ENCODE results near the gene SPATA3.

SPATA3 gene

DNA sequence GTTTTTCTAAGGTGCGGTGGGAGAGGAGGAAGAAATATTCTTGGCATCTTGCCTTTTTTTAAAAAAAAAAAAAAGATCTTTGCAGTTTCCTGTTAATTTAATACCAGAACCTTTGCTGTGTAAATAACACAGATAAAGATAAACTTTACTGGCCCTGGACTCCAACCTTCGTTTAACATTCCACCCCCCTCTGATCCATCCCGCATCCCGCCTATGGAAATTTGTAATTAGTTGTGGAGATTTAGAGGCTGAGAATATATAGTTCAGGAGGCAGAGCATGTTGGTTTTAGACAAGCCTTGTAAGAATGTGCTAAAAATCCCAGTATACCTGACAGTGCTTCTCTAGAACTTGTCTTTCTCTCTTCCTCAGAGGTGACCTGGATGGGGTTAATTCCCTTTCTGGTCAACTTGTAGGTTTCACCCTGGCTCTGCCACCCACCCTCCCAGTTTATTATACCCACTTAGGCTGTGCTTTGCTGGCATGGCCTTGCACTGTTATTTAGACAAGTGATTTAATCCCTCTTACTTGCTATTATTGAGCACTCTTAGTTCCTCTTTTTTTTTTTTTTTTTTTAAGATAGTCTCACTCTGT lies 38.5 kb downstream of the SPATA3 start:
- H3K4me3 ChIP-seq (replicated peaks; ENCODE audit: low read depth, low read length): no peak overlapping the region
- no peak for DNase-seq (ENCODE audit: low read depth)
- TF ChIP-seq, protein P1, sequence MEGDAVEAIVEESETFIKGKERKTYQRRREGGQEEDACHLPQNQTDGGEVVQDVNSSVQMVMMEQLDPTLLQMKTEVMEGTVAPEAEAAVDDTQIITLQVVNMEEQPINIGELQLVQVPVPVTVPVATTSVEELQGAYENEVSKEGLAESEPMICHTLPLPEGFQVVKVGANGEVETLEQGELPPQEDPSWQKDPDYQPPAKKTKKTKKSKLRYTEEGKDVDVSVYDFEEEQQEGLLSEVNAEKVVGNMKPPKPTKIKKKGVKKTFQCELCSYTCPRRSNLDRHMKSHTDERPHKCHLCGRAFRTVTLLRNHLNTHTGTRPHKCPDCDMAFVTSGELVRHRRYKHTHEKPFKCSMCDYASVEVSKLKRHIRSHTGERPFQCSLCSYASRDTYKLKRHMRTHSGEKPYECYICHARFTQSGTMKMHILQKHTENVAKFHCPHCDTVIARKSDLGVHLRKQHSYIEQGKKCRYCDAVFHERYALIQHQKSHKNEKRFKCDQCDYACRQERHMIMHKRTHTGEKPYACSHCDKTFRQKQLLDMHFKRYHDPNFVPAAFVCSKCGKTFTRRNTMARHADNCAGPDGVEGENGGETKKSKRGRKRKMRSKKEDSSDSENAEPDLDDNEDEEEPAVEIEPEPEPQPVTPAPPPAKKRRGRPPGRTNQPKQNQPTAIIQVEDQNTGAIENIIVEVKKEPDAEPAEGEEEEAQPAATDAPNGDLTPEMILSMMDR (IDR thresholded peaks at IDR 0.05; ENCODE audit: low read length, missing control alignments): no peak

DNA sequence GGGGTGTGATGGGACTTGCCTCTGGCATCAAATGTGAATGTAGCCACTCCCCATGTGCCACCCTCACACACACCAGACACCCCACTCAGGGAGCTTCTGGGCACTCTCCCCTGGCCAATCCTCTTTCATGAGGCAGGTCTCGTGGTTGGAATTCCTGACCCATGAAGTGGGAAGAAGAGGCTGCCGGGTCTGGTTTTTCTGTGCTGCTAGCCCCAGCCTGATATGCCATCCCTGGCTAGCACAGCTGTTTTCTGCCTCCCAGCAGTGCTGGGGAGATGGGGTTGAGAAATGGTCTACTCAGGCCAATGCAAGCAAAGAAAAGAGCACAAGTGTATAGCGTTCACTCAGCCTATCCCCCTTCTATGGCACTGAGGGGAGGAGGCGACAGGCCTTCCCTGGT lies 40.2 kb downstream of the SPATA3 start:
- no peak for DNase-seq (ENCODE audit: low read depth)
- TF ChIP-seq, protein P1 (IDR thresholded peaks at IDR 0.05; ENCODE audit: low read length, missing control alignments): no peak
- no peak overlapping the region for H3K4me3 ChIP-seq (replicated peaks; ENCODE audit: low read depth, low read length)

DNA sequence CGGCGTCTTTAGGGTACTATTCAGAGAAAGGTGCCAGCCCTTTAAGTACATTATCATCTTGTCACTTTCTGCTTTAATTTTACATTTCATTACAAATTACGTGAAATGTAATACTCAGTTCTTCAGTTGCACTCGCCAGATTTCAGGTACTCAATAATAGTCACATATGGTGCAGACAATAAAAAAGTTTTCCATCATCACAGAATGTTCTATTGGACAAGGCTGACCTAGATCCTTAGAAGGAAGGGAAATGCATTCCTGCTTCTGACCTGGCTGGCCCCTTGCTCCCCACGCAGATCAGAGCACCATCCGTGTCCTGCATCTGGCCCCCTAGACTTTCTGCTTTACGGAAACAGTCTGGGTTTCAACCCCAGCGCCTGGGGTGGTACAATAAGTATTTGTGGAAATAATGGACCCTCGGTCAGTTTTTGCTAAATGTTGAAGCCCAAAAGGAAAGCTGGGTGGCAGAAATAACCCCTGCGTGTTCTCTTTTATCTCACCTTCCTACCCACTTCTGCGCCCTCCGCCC lies 40.7 kb downstream of the SPATA3 start:
- no peak for DNase-seq (ENCODE audit: low read depth)
- TF ChIP-seq, protein P1 (IDR thresholded peaks at IDR 0.05; ENCODE audit: low read length, missing control alignments): no peak
- no peak overlapping the region for H3K4me3 ChIP-seq (replicated peaks; ENCODE audit: low read depth, low read length)

DNA sequence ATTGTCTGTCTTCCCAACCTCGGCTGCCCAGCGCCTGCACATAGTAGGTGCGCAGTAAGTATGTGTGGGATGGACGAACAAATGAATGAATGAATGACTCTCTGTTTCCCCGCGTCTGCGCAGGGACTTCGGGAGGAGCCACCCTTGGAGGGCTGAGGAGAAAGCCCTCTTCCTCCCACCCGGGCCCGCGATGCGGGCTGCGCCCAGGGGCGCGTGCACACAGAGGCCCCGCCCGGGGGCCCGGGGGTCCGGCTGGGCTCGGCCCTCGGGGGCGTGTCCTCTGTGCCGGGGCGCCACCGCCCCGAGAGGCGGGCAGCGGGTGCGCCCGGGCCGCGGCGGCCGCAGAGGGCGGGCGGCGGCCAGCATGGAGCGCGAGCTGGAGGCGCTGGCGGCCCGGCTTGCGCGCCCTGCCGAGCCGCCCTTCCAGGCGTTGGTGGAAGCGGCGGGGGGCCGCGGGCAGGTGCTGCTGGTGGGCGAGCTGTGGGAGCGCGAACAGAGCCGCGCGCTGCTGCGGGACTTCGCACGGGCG lies 41.3 kb downstream of the SPATA3 start, which contains the start of gene C2orf72:
Gene C2orf72 (plus strand): TSS at position 322 of the 529 bp plus-strand sequence. CDS start 43 bp downstream, at position 365.
- no peak within 1 kb of the TSS for H3K4me3 ChIP-seq (replicated peaks; ENCODE audit: low read depth, low read length)
- DNase-seq (ENCODE audit: low read depth): no peak
- TF ChIP-seq, protein P1 (IDR thresholded peaks at IDR 0.05; ENCODE audit: low read length, missing control alignments): no peak

DNA sequence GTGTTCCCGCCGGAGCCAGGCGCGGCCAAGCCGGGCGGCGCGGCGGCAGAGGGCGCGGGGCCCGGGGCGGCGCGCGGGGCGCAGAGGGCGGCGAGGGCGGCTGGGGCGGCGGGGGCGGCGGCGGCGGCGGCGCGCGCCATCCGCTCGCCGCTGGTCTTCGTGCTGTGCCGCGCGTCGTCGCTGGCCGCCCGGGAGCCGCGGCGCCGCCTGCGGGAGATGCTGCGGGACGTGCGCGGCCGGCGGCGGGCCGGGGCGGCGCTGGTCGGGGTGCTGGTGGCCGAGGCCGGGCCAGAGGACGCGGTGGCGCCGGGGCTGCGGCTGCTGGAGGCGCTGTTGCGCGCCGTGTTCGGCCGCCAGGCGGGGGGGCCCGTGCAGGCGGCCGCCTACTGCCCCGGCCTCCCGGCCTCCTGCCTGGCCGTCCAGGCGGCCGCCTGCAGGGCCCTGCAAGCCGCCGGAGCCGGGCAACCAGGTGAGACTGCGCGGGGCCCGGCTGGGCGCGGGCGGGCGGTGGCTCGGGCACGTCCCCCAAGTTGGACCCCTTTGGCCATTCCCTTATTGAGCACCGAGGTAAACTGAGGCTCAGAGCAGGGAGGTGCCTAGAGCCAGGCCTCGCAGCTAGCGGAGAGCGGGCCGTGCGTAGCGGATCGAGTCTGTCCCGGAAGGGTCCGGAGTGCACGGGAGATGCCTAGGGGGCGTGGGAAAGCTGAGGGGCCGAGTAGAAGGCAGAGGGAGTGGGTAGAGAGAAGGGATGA lies 42.0 kb downstream of the SPATA3 start:
- TF ChIP-seq, protein P1 (IDR thresholded peaks at IDR 0.05; ENCODE audit: low read length, missing control alignments): no peak
- H3K4me3 ChIP-seq (replicated peaks; ENCODE audit: low read depth, low read length): no peak overlapping the region
- no peak for DNase-seq (ENCODE audit: low read depth)

DNA sequence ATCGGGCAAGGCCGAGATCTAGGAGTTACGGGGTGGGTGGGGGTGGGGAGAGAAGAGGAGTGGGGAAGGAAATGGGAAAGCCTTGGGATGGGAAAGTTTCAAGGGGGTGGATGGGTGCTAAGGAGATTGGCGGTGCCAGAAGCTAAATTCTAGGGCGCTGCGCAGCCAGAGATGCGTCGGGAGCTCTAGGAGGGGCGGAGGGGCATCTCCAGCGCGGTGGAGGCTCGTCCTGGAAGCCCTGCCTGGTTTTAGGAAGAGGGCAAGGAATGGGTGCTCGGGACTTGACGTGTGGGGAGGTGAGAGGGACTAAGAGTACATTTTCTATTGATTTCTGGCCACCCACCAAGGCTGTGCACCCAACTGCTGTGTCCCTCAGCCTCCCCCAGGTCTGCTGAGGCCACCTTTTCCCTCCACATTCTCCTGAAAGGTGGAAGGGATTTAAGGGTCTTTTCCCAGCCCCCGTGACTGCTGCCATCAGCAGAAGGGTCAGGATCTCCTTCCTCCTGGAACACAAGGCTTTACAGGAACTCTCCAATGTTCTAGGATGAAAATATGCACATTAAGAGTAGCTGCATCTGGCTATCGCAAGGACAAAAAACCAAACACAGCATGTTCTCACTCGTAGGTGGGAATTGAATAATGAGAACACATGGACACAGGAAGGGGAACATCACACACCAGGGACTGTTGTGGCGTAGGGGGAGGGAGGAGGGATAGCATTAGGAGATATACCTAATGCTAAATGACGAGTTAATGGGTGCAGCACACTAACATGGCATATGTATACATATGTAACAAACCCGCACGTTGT lies 42.8 kb downstream of the SPATA3 start:
- no peak for DNase-seq (ENCODE audit: low read depth)
- no peak overlapping the region for H3K4me3 ChIP-seq (replicated peaks; ENCODE audit: low read depth, low read length)
- TF ChIP-seq, protein P1 (IDR thresholded peaks at IDR 0.05; ENCODE audit: low read length, missing control alignments): no peak
